HL-60 (cell line): Measurements from ENCODE around the gene FAM184A.

ENCODE experiments used
- DNase-seq, 2 experiments: peaks; one replicate each; pipeline ENCODE4 v3.0.0-alpha.2; 2010 to 2020; ENCODE audit warnings: low read depth in 1 of 2, low spot score in 1 of 2
- H3K27ac ChIP-seq: fragments of 250-450 bp; sonication (Bioruptor Pico); replicated peaks from 2 replicates; pipeline ENCODE4 v1.5.1; 2020; ENCODE audit warnings: mild to moderate bottlenecking, moderate library complexity
- H3K27me3 ChIP-seq: fragments of 250-450 bp; sonication (Bioruptor Pico); 2 replicates; pipeline ENCODE4 v1.5.1; 2021; ENCODE audit warnings: mild to moderate bottlenecking, moderate library complexity; ENCODE audit not compliant: insufficient read depth, poor library complexity, severe bottlenecking
- H3K4me3 ChIP-seq: replicated peaks from 2 replicates; pipeline ENCODE4 v1.5.1; 2011; ENCODE audit warnings: mild to moderate bottlenecking, control low read depth, low read length; ENCODE audit not compliant: insufficient read depth
- GABPA ChIP-seq: IDR thresholded peaks from 2 replicates; pipeline ENCODE4 v1.6.1; 2012; ENCODE audit warnings: low read depth
- POLR2AphosphoS5 ChIP-seq: IDR thresholded peaks from 2 replicates; pipeline ENCODE4 v1.6.1; 2012; ENCODE audit warnings: low read depth
- SPI1 ChIP-seq: IDR thresholded peaks from 2 replicates; pipeline ENCODE4 v1.6.1; 2012; ENCODE audit warnings: low read depth, mild to moderate bottlenecking, borderline replicate concordance
- TF ChIP-seq, protein P1 (sequence below): IDR thresholded peaks from 2 replicates; pipeline ENCODE4 v1.6.1; 2012; ENCODE audit warnings: low read depth; ENCODE audit not compliant: insufficient replicate concordance
- TF ChIP-seq, protein P2 (sequence below): IDR thresholded peaks from one replicate; pipeline ENCODE4 v1.5.1; 2011; ENCODE audit warnings: low read length, control low read depth, inconsistent platforms; ENCODE audit not compliant: insufficient read depth

The FAM184A gene

GRCh38 chr6:119065955-119066354 lies 12.5 kb downstream of the FAM184A start:
- no peak overlapping the region for H3K27ac ChIP-seq
- H3K27me3 ChIP-seq = no peaks in the 10 kb centered on the region
- H3K4me3 ChIP-seq = no peak overlapping the region
- DNase-seq = no peak
- TF ChIP-seq GABPA (no peak), POLR2AphosphoS5 (no peak), SPI1 (no peak)
- TF ChIP-seq, protein P1, sequence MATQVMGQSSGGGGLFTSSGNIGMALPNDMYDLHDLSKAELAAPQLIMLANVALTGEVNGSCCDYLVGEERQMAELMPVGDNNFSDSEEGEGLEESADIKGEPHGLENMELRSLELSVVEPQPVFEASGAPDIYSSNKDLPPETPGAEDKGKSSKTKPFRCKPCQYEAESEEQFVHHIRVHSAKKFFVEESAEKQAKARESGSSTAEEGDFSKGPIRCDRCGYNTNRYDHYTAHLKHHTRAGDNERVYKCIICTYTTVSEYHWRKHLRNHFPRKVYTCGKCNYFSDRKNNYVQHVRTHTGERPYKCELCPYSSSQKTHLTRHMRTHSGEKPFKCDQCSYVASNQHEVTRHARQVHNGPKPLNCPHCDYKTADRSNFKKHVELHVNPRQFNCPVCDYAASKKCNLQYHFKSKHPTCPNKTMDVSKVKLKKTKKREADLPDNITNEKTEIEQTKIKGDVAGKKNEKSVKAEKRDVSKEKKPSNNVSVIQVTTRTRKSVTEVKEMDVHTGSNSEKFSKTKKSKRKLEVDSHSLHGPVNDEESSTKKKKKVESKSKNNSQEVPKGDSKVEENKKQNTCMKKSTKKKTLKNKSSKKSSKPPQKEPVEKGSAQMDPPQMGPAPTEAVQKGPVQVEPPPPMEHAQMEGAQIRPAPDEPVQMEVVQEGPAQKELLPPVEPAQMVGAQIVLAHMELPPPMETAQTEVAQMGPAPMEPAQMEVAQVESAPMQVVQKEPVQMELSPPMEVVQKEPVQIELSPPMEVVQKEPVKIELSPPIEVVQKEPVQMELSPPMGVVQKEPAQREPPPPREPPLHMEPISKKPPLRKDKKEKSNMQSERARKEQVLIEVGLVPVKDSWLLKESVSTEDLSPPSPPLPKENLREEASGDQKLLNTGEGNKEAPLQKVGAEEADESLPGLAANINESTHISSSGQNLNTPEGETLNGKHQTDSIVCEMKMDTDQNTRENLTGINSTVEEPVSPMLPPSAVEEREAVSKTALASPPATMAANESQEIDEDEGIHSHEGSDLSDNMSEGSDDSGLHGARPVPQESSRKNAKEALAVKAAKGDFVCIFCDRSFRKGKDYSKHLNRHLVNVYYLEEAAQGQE = no peak
- TF ChIP-seq, protein P2, sequence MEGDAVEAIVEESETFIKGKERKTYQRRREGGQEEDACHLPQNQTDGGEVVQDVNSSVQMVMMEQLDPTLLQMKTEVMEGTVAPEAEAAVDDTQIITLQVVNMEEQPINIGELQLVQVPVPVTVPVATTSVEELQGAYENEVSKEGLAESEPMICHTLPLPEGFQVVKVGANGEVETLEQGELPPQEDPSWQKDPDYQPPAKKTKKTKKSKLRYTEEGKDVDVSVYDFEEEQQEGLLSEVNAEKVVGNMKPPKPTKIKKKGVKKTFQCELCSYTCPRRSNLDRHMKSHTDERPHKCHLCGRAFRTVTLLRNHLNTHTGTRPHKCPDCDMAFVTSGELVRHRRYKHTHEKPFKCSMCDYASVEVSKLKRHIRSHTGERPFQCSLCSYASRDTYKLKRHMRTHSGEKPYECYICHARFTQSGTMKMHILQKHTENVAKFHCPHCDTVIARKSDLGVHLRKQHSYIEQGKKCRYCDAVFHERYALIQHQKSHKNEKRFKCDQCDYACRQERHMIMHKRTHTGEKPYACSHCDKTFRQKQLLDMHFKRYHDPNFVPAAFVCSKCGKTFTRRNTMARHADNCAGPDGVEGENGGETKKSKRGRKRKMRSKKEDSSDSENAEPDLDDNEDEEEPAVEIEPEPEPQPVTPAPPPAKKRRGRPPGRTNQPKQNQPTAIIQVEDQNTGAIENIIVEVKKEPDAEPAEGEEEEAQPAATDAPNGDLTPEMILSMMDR = no peak

GRCh38 chr6:119065382-119065781 lies 13.1 kb downstream of the FAM184A start:
- H3K27ac ChIP-seq = no peak overlapping the region
- H3K4me3 ChIP-seq = no peak overlapping the region
- H3K27me3 ChIP-seq = no peaks in the 10 kb centered on the region
- TF ChIP-seq POLR2AphosphoS5 (no peak), SPI1 (no peak), GABPA (no peak)
- TF ChIP-seq, protein P2 = no peak
- TF ChIP-seq, protein P1 = no peak
- no peak for DNase-seq

DNA sequence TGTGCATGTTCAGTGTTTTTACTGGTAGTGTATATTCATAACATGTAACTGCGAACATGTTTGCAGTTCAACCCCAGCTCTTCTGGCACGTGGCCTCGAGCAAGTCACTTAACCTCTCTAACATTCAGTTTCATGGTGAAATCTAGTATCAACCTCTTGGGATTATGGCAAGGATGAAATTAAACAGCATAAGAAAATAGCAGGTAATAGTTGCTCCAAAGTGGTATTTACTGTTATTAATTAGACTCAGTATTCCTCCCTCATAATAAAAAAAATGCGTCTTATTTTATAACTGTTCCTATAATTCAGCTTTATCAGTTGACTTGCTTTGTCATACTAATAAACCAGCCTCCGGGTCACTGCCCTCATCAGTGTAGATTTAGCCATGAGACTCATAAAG lies 15.0 kb downstream of the FAM184A start:
- TF ChIP-seq SPI1 (no peak), GABPA (no peak), POLR2AphosphoS5 (no peak)
- TF ChIP-seq, protein P2 = no peak
- H3K27me3 ChIP-seq = no peaks in the 10 kb centered on the region
- no peak overlapping the region for H3K27ac ChIP-seq

DNA sequence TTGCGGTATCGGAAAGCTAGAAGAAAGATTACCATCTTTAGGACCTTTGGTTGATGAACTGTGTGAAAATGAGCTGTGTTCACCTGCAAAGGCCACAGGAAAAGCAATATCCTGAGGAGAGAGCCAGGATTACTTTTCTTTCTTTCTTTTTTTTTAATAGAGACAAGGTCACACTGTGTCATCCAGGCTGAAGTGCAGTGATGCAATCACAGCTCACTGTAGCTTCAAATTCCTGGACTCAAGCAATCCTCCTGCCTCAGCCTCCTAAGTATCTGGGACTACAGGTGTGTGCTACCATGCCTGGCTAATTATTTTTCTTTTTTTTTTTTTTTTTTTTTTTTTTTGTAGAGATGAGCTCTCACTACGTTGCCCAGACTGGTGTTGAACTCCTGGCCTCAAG lies 17.2 kb downstream of the FAM184A start:
- no peak overlapping the region for H3K27ac ChIP-seq
- no peaks in the 10 kb centered on the region for H3K27me3 ChIP-seq
- no peak overlapping the region for H3K4me3 ChIP-seq
- TF ChIP-seq SPI1 (no peak), POLR2AphosphoS5 (no peak), GABPA (no peak)
- TF ChIP-seq, protein P2 = no peak
- TF ChIP-seq, protein P1 = no peak
- no peak for DNase-seq

More for the DNA sequence above, 15.0 kb downstream of the FAM184A start:
- no peak overlapping the region for H3K4me3 ChIP-seq
- no peak for DNase-seq
